SK-N-MC (cell line): ENCODE data around the gene TPBGL.

ENCODE experiments used
- EZH2 ChIP-seq: fragments of 200-600 bp; sonication (generic); IDR thresholded peaks from one replicate; pipeline ENCODE4 v1.6.1; 2017; ENCODE audit warnings: antibody characterized with exemption
- FOXP2 ChIP-seq: optimal IDR thresholded peaks from 2 replicates; pipeline ENCODE3; 2011; ENCODE audit warnings: mild to moderate bottlenecking, moderate library complexity; ENCODE audit not compliant: insufficient read depth; ENCODE audit errors: extremely low read length, control extremely low read depth
- POLR2AphosphoS5 ChIP-seq: IDR thresholded peaks from 2 replicates; pipeline ENCODE4 v1.6.1; 2012; ENCODE audit warnings: mild to moderate bottlenecking, low read depth, low read length, borderline replicate concordance

GRCh38 chr11:75246006-75246670, 5.6 kb downstream of the TPBGL start:
- TF ChIP-seq POLR2AphosphoS5 (no peak), EZH2 (no peak), FOXP2 (no peak)
